ENCODE data around the gene FMO4.
"Not testable (repeated sequence)": the region's sequence is repeated elsewhere in the genome, so short reads cannot be mapped to it uniquely, and the experiment has no call there.

FMO4 gene

GRCh38 chr1:171334024-171334640, 20.1 kb downstream of the FMO4 start:
- no peak for DNase-seq

- DNase-seq = no peak
Measured at GRCh38 chr1:171335964-171336363, 22.0 kb downstream of the FMO4 start.

GRCh38 chr1:171339345-171339744, 25.4 kb downstream of the FMO4 start:
- DNase-seq = not testable (repeated sequence)

GRCh38 chr1:171343727-171344472, 29.9 kb downstream of the FMO4 start:
- DNase-seq = no peak

- no peak for DNase-seq
Measured at GRCh38 chr1:171344473-171344820, 30.5 kb downstream of the FMO4 start.

DNA sequence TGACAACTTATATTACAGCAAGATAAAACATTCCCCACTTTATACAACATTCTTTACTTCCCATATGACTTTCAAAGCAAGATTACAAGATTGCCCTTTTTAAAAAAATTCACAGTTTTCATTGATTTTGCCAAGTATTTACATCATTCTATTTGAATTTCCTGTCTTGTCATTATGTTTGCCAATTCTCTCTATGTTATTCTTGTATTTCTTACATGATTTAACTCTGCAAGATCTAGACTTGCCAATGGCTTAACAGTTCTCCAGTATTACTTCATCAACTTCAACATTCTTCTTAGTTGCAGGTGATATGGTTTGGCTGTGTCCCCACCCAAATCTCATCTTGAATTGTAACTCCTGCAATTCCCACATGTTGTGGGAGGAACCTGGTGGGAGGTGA, 31.6 kb downstream of the FMO4 start:
- DNase-seq = peak; percentile 16

GRCh38 chr1:171346881-171347280, 32.9 kb downstream of the FMO4 start:
- peak; percentile 19 for DNase-seq

DNA sequence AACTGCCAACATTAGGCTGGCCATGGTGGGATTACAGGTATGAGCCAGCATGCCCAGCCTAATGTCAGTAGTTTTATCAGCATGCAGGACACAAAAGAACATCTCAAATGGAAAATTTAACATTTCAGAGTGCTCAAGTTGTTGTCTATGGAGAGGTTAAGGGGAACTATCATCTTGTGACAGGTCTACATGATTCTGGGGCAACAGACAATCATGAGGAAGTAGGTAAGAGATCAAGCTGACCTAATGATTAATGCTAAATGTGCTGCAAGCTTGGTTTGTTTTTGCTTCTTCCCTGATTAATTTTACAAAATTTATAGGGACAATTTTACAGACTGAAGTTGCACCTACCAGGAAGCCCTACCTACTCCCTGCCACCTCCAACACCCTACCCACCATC, 36.6 kb downstream of the FMO4 start:
- DNase-seq = no peak

GRCh38 chr1:171351961-171352360, 38.0 kb downstream of the FMO4 start:
- DNase-seq = no peak

DNA sequence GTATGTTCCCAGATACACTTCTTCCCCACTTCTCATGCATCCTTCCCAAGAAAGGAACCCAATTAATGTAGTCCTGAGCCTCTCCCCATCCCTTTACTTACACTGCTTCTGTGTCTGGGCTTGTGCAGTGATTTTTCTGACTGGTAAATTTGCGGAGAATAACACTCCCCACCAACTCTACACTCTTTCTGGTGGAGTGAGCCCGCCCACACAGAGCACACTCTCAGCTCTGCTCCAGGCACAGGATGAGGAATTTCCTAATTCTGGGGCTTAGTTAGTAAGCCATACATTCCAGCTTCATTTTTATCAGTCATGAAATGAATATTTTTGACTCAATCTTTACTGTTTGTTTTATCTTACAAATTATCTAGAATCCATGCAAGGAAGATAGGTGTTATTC, 38.6 kb downstream of the FMO4 start:
- DNase-seq = no peak

- DNase-seq = peak; percentile 62
Measured at GRCh38 chr1:171355727-171356126, 41.7 kb downstream of the FMO4 start.

GRCh38 chr1:171357179-171357578, 43.2 kb downstream of the FMO4 start:
- no peak for DNase-seq

DNA sequence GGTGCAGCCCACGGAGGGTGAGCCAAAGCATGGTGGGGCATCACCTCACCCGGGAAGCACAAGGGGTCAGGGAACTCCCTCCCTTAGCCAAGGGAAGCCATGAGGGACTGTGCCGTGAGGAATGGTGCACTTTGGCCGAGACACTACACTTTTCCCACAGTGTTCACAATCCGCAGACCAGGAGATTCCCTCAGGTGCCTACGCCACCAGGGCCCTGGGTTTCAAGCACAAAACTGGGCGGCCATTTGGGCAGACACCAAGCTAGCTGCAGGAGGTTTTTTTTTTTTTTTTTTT, 45.3 kb downstream of the FMO4 start:
- DNase-seq = not testable (repeated sequence)

- DNase-seq = peak; percentile 1
Measured at GRCh38 chr1:171359731-171360527, 45.9 kb downstream of the FMO4 start.

DNA sequence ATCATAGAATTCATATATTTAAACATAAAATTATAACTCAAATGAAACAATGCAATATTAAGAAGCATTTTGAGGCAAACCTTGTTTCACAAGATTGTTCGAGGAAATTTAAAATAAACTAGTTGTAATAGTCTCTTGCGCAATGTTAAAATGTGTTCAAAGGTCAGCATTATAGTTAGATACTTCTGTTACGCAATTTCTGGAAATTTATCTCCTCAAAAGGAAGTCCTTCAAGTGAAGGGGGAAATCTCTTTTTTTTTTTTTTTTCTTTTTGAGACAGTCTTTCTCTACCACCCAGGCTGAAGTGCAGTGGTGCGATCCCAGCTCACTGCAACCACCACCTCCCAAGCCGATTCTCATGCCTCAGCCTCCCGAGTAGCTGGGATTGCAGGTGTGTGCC, 52.1 kb downstream of the FMO4 start:
- no peak for DNase-seq

GRCh38 chr1:171366816-171367215, 52.8 kb downstream of the FMO4 start:
- no peak for DNase-seq

DNA sequence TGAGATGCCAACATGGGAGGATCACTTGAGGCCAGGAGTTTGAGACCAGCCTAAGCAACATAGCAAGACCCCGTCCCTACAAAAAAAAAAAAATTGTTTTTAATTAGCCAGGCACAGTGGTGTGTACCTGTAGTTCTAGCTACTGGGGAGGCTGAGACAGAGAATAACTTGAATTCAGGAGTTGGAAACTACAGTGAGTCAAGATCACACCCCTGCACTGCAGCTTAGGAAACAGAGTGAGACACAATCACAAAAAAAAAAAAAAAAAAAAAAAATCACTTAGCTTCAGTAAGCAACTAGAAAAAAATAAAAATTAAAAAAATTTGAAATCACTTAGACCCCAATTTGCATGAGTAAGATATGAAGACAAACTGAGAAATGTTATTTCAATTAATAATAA, 53.5 kb downstream of the FMO4 start:
- no peak for DNase-seq

DNA sequence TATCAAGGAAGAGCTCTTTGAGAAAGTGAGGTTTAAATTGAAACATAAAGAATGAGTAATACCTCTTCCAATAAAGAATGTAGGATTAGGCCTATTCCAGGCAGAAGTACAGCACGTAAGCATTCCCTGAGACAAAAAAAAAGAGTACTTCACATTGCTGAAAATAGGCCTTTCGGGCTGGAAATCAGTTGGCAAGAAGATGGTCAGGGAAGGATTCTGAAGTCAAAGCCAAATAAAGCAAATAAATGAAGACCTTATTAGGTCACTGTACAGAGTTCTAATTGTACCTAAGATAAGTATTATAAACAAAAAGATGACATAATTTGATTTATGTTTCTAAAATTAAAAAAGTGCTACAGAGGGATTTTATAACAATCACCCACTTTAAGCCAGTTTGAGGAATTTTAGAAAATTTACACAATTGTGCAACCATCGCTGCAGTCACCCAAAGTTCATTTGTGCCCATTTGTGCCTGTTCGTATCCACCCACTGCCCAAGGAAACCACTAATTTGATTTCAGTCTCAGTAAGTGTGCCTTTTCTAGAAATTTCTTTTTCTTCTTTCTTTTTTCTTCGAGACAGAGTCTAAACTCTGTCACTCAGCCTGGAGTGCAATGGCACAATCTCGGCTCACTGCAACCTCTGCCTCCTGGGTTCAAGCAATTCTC, 58.6 kb downstream of the FMO4 start:
- DNase-seq = peak; percentile 6

DNA sequence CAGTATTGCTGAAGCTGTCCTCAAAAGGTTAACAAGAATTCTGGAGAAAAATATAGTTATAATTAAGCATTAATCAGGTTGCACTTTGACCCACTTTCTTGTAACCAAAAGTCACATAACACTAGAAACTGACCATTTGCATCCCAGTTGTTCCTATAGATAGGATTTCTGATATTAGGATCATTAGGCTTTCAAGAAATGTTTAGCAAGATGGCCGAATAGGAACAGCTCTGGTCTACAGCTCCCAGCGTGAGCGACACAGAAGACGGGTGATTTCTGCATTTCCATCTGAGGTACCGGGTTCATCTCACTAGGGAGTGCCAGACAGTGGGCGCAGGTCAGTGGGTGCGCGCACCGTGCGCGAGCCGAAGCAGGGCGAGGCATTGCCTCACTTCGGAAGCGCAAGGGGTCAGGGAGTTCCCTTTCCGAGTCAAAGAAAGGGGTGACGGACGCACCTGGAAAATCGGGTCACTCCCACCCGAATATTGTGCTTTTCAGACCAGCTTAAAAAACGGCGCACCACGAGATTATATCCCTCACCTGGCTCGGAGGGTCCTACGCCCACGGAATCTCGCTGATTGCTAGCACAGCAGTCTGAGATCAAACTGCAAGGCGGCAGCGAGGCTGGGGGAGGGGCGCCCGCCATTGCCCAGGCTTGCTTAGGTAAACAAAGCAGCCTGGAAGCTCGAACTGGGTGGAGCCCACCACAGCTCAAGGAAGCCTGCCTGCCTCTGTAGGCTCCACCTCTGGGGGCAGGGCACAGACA, 59.6 kb downstream of the FMO4 start:
- DNase-seq = not testable (repeated sequence)

GRCh38 chr1:171379846-171380245, 65.9 kb downstream of the FMO4 start:
- no peak for DNase-seq

- DNase-seq = no peak
Measured at GRCh38 chr1:171381866-171382210, 67.9 kb downstream of the FMO4 start.

DNA sequence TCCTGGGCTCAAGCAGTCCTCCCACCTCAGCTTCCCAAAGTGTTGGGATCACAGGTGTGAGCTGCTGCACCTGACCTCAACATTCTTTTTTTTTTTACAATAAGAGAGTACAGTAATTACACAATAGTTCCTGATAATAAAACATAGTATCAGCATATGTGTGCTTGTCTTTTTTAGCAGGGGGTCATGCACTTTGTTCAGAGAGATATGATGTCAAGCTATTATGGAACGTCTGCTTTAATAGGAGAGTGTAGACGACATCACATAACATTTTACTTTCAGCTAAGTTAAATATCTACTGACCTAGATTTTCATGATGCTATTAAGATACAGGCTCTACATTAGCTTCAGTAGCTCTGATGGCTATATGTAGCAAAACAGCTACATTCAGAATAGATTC, 70.5 kb downstream of the FMO4 start:
- DNase-seq = no peak

DNA sequence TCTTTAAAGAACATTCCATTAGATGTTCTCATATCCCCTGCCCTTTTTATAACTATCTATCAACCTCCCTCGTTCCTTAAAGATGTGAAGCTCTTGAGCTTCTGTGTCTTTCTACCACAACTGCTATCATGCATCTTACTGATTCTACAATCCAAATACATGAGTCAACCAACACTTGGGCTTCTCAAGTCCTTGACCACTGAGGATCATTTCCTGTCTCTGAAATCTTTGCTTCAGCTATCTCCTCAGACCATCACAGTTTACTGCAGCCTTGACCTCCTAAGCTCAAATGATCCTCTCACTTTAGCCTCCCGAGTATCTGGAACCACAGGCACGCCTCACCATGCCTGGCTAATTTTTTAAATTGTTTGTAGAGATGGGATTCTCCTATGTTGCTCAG, 75.2 kb downstream of the FMO4 start:
- DNase-seq = peak; percentile 62

Measured in fibroblast of skin of back (primary cell).